Measurements from ENCODE around the gene TBCEL. TPM values are rescaled to one million over a fixed set of nuclear protein-coding genes. Genes with fewer than 3 reads are reported as not detected.

TBCEL gene
- total RNA-seq, 4 donors from 2014 or later = 3.9 to 28.6 (median 7.4) TPM

- Histone ChIP-seq H3K9me3 (no peaks in the 10 kb centered on the region), H3K4me1 (no peaks in the 10 kb centered on the region), H3K36me3 (peaks cover 0 to 16% (median 0%) of the 10 kb centered on the region in 3 donors), H3K27ac (no peak overlapping the region), H3K27me3 (no peaks in the 10 kb centered on the region), H3K4me3 (no peak overlapping the region)
- 65 to 77% methylated on average over 3 of the region's 3 CpGs for WGBS, 2 donors
- TF ChIP-seq POLR2A (IDR thresholded peaks at IDR 0.05) = no peak
- TF ChIP-seq, protein P1, sequence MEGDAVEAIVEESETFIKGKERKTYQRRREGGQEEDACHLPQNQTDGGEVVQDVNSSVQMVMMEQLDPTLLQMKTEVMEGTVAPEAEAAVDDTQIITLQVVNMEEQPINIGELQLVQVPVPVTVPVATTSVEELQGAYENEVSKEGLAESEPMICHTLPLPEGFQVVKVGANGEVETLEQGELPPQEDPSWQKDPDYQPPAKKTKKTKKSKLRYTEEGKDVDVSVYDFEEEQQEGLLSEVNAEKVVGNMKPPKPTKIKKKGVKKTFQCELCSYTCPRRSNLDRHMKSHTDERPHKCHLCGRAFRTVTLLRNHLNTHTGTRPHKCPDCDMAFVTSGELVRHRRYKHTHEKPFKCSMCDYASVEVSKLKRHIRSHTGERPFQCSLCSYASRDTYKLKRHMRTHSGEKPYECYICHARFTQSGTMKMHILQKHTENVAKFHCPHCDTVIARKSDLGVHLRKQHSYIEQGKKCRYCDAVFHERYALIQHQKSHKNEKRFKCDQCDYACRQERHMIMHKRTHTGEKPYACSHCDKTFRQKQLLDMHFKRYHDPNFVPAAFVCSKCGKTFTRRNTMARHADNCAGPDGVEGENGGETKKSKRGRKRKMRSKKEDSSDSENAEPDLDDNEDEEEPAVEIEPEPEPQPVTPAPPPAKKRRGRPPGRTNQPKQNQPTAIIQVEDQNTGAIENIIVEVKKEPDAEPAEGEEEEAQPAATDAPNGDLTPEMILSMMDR (IDR thresholded peaks at IDR 0.05) = no peak
- no peak for DNase-seq
- intact Hi-C loops (cut with DNase I) = no loop called here
Observed at GRCh38 chr11:121091492-121092152, 67.7 kb downstream of the TBCEL start.

GRCh38 chr11:121095561-121095960, 71.7 kb downstream of the TBCEL start:
- Histone ChIP-seq H3K36me3 (no peaks in the 10 kb centered on the region), H3K27me3 (no peaks in the 10 kb centered on the region), H3K9me3 (no peaks in the 10 kb centered on the region), H3K4me1 (no peaks in the 10 kb centered on the region), H3K4me3 (no peak overlapping the region), H3K27ac (no peak overlapping the region)
- WGBS, 2 donors = 14 to 36% methylated on average over 1 of the region's 1 CpG
- TF ChIP-seq, protein P1 (IDR thresholded peaks at IDR 0.05) = no peak
- intact Hi-C loops (cut with DNase I) = no loop called here
- DNase-seq = no peak

DNA sequence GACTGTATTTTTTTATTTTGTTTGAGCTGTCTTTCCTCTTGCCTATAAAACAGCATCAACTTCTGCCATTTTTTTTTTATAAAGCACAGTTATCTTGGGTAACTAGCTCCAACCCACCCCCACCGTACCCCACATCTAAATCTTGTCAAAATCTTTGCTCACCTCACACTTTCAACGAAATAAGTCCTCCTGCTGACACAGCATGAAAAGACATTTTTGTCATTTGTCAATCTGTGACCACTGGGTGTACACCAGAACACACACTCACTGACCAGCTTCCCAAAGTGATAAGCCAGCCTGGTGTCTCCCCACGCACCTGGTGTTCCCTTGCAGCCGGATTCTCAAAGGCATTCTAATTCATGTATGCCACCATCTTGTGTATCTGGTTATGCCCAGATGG, 75.5 kb downstream of the TBCEL start:
- peaks cover 0 to 4% (median 0%) of the 10 kb centered on the region in 3 donors for H3K4me1 ChIP-seq
- intact Hi-C loops (cut with DNase I) = no loop called here
- 82 to 93% methylated on average over 4 of the region's 4 CpGs for WGBS, 2 donors
- H3K36me3 ChIP-seq = no peaks in the 10 kb centered on the region
- no peaks in the 10 kb centered on the region for H3K9me3 ChIP-seq
- no peaks in the 10 kb centered on the region for H3K27me3 ChIP-seq
- H3K4me3 ChIP-seq = no peak overlapping the region
- no peak for TF ChIP-seq POLR2A (IDR thresholded peaks at IDR 0.05)
- TF ChIP-seq, protein P1 (IDR thresholded peaks at IDR 0.05) = no peak
- no peak overlapping the region for H3K27ac ChIP-seq
- no peak for DNase-seq

- no peak for DNase-seq
- Histone ChIP-seq H3K4me1 (peaks cover 0 to 9% (median 0%) of the 10 kb centered on the region in 3 donors), H3K4me3 (no peak overlapping the region), H3K27me3 (no peaks in the 10 kb centered on the region), H3K27ac (no peak overlapping the region), H3K36me3 (no peaks in the 10 kb centered on the region), H3K9me3 (no peaks in the 10 kb centered on the region)
- 57 to 67% methylated on average over 4 of the region's 4 CpGs for WGBS, 2 donors
- TF ChIP-seq POLR2A (IDR thresholded peaks at IDR 0.05) = no peak
- TF ChIP-seq, protein P1 (IDR thresholded peaks at IDR 0.05) = no peak
- intact Hi-C loops (cut with DNase I) = no loop called here
Observed at GRCh38 chr11:121099885-121100284, 76.0 kb downstream of the TBCEL start.

- WGBS, 2 donors = 90 to 98% methylated on average over 2 of the region's 2 CpGs
Observed at GRCh38 chr11:121100943-121101342, 77.0 kb downstream of the TBCEL start, which contains the start of gene TECTA. TSS of gene TECTA (plus strand) at chr11:121101243. CDS start at chr11:121102666, 1,423 bp downstream.

More at GRCh38 chr11:121100943-121101342, 77.0 kb downstream of the TBCEL start, which contains the start of gene TECTA:
- no peak within 1 kb of the TSS for H3K27ac ChIP-seq
- H3K9me3 ChIP-seq = no peaks in the 10 kb centered on the region
- no peak for DNase-seq
- no peaks in the 10 kb centered on the region for H3K36me3 ChIP-seq
- peaks cover 0 to 19% (median 0%) of the 10 kb centered on the region in 3 donors for H3K4me1 ChIP-seq
- H3K4me3 ChIP-seq = no peak within 1 kb of the TSS
- H3K27me3 ChIP-seq = no peaks in the 10 kb centered on the region
- TF ChIP-seq, protein P1 (IDR thresholded peaks at IDR 0.05) = no peak
- TF ChIP-seq POLR2A (IDR thresholded peaks at IDR 0.05) = no peak
- intact Hi-C loops (cut with DNase I) = no loop called here
